ENCODE measurements around the gene TMPO.

GRCh38 chr12:98591209-98591608 is 75.8 kb downstream of the TMPO start:
- TF ChIP-seq TEAD4 (IDR thresholded peaks at IDR 0.05; ENCODE audit: borderline replicate concordance, insufficient read depth) (no peak), GABPA (IDR thresholded peaks at IDR 0.05; ENCODE audit: low read depth) (no peak), RCOR1 (IDR thresholded peaks at IDR 0.05; ENCODE audit: low read length) (no peak)
- TF ChIP-seq, protein P1, sequence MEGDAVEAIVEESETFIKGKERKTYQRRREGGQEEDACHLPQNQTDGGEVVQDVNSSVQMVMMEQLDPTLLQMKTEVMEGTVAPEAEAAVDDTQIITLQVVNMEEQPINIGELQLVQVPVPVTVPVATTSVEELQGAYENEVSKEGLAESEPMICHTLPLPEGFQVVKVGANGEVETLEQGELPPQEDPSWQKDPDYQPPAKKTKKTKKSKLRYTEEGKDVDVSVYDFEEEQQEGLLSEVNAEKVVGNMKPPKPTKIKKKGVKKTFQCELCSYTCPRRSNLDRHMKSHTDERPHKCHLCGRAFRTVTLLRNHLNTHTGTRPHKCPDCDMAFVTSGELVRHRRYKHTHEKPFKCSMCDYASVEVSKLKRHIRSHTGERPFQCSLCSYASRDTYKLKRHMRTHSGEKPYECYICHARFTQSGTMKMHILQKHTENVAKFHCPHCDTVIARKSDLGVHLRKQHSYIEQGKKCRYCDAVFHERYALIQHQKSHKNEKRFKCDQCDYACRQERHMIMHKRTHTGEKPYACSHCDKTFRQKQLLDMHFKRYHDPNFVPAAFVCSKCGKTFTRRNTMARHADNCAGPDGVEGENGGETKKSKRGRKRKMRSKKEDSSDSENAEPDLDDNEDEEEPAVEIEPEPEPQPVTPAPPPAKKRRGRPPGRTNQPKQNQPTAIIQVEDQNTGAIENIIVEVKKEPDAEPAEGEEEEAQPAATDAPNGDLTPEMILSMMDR (IDR thresholded peaks at IDR 0.05) = no peak
